HCT116 (cell line): ENCODE data around the gene ZC3H15. TPM values are rescaled to one million over a fixed set of nuclear protein-coding genes. Genes with fewer than 3 reads are reported as not detected.

Source experiments
- ATAC-seq: fragments of 200-7000 bp; cut with Tn5 transposase; 2 replicates; pipeline ENCODE4 v1.9.1; 2020; ENCODE audit warnings: mild to moderate bottlenecking, moderate library complexity
- BruUV-seq: library from RNA; stranded (reverse); fragments of 400-500 nt; replicated peaks from 2 replicates; lab custom pipeline; 2021; lab: Mats Ljungman, UMichigan
- CTCF ChIA-PET: fragments of 300-600 bp; sonication (Branson Sonifier 250); formaldehyde crosslinking; loops from one replicate; lab custom pipeline; 2021; ENCODE audit warnings: antibody characterized with exemption; lab: Charles Lee
- POLR2A ChIA-PET: fragments of 300-600, 350-600 bp; sonication (Branson Sonifier 250); formaldehyde crosslinking; loops from one replicate; lab custom pipeline; 2021; ENCODE audit warnings: antibody characterized with exemption; lab: Charles Lee
- RAD21 ChIA-PET, 2 experiments: fragments of 300-600 bp; sonication (Branson Sonifier 250); formaldehyde crosslinking; loops; one replicate each; lab custom pipeline; 2023; ENCODE audit warnings: low total read pairs in 2 of 2; ENCODE audit not compliant: uncharacterized antibody in 2 of 2, unreplicated experiment in 2 of 2, low non-redundant PET in 1 of 2; lab: Charles Lee
- DNase-seq: peaks from one replicate; pipeline ENCODE4 v3.0.0-alpha.2; 2010; ENCODE audit warnings: low read depth, low spot score
- H2AFZ ChIP-seq: fragments of 200-600 bp; shearing (Covaris generic), sonication (generic); 2 replicates; pipeline ENCODE4 v1.6.1; 2017; ENCODE audit warnings: low read depth, mixed run types, mixed read lengths, antibody characterized with exemption, low read length; ENCODE audit not compliant: poor library complexity, severe bottlenecking
- H3K27ac ChIP-seq: 2 replicates; pipeline ENCODE4 v1.5.1; 2012; ENCODE audit warnings: low read depth, low read length
- H3K27me3 ChIP-seq: fragments of 200-600 bp; sonication (generic); 2 replicates; pipeline ENCODE4 v1.6.1; 2016; ENCODE audit warnings: mixed run types, low read length, mixed read lengths; ENCODE audit not compliant: insufficient read depth
- H3K36me3 ChIP-seq, 2 experiments: fragments of 200-500 bp in 1 of 2; fragments of 200-600 bp in 1 of 2; sonication (Bioruptor generic) in 1 of 2; sonication (generic) in 1 of 2; 2 replicates each; pipeline versions ENCODE4 v1.5.1 to v1.6.1; 2014 to 2016; ENCODE audit warnings: low read length in 2 of 2, inconsistent platforms in 1 of 2, mixed read lengths in 1 of 2, mixed run types in 1 of 2; ENCODE audit not compliant: insufficient read depth in 2 of 2, control insufficient read depth in 1 of 2
- H3K4me1 ChIP-seq, 2 experiments: fragments of 200-600 bp in 1 of 2; sonication (generic) in 1 of 2; 2 replicates each; pipeline versions ENCODE4 v1.5.1 to v1.6.1; 2012 to 2017; ENCODE audit warnings: low read length in 2 of 2, inconsistent platforms in 1 of 2, mild to moderate bottlenecking in 1 of 2, mixed read lengths in 1 of 2, mixed run types in 1 of 2, moderate library complexity in 1 of 2; ENCODE audit not compliant: insufficient read depth in 2 of 2, control insufficient read depth in 1 of 2
- H3K4me2 ChIP-seq: fragments of 200-600 bp; sonication (generic); 2 replicates; pipeline ENCODE4 v1.6.1; 2017; ENCODE audit warnings: mixed run types, low read length, mixed read lengths
- H3K4me3 ChIP-seq, 2 experiments: fragments of 200-600 bp in 1 of 2; sonication (generic) in 1 of 2; replicated peaks in 1 of 2; 2 replicates each; pipeline ENCODE4 v1.5.1; 2011 to 2016; ENCODE audit warnings: low read length in 2 of 2, control low read depth in 1 of 2, low read depth in 1 of 2, mild to moderate bottlenecking in 1 of 2, mixed read lengths in 1 of 2, mixed run types in 1 of 2
- H3K79me2 ChIP-seq: fragments of 200-600 bp; sonication (generic); 2 replicates; pipeline ENCODE4 v1.6.1; 2017; ENCODE audit warnings: mild to moderate bottlenecking, mixed run types, low read length, moderate library complexity, mixed read lengths; ENCODE audit not compliant: insufficient read depth
- H3K9ac ChIP-seq: fragments of 200-600 bp; sonication (generic); 2 replicates; pipeline ENCODE4 v1.6.1; 2016; ENCODE audit warnings: low read length, mixed read lengths
- H3K9me2 ChIP-seq: fragments of 200-600 bp; sonication (generic), shearing (Covaris generic); 2 replicates; pipeline ENCODE4 v1.6.1; 2017; ENCODE audit warnings: mixed run types, mild to moderate bottlenecking, moderate library complexity; ENCODE audit not compliant: insufficient read depth
- H3K9me3 ChIP-seq, 2 experiments: fragments of 200-500 bp in 1 of 2; fragments of 200-600 bp in 1 of 2; sonication (Bioruptor generic) in 1 of 2; sonication (generic) in 1 of 2; 2 replicates each; pipeline ENCODE4 v1.6.1; 2014 to 2017; ENCODE audit warnings: low read length in 2 of 2, mixed read lengths in 2 of 2, inconsistent platforms in 1 of 2, low read depth in 1 of 2, mild to moderate bottlenecking in 1 of 2, mixed run types in 1 of 2, moderate library complexity in 1 of 2; ENCODE audit not compliant: control insufficient read depth in 1 of 2, insufficient read depth in 1 of 2
- H4K20me1 ChIP-seq: fragments of 200-600 bp; sonication (generic), shearing (Covaris generic); 2 replicates; pipeline ENCODE4 v1.6.1; 2017; ENCODE audit warnings: mixed run types, mild to moderate bottlenecking, moderate library complexity; ENCODE audit not compliant: insufficient read depth
- ATF3 ChIP-seq: IDR thresholded peaks from 2 replicates; pipeline ENCODE4 v1.6.1; 2012
- CBX3 ChIP-seq: IDR thresholded peaks from 2 replicates; pipeline ENCODE4 v1.6.1; 2012; ENCODE audit warnings: low read depth
- CEBPB ChIP-seq: IDR thresholded peaks from 2 replicates; pipeline ENCODE4 v1.6.1; 2012; ENCODE audit warnings: low read depth
- CTCF ChIP-seq, 3 experiments: fragments of 200-600 bp in 1 of 3; sonication (generic) in 1 of 3; IDR thresholded peaks in 2 of 3; conservative IDR thresholded peaks in 1 of 3; 2 replicates each; pipeline ENCODE4 v1.5.1; 2012 to 2017; ENCODE audit warnings: low read depth in 2 of 3, low read length in 2 of 3, antibody characterized with exemption in 1 of 3, borderline replicate concordance in 1 of 3, control low read depth in 1 of 3, mild to moderate bottlenecking in 1 of 3, mixed read lengths in 1 of 3, mixed run types in 1 of 3, moderate library complexity in 1 of 3; ENCODE audit not compliant: insufficient read depth in 1 of 3
- ELF1 ChIP-seq: IDR thresholded peaks from 2 replicates; pipeline ENCODE4 v1.6.1; 2012; ENCODE audit warnings: low read depth, borderline replicate concordance
- EZH2phosphoT487 ChIP-seq: fragments of 200-600 bp; IDR thresholded peaks from 2 replicates; pipeline ENCODE4 v1.6.1; 2018; ENCODE audit warnings: antibody characterized with exemption, borderline replicate concordance
- FOSL1 ChIP-seq: IDR thresholded peaks from 2 replicates; pipeline ENCODE4 v1.6.1; 2012; ENCODE audit warnings: low read depth
- JUND ChIP-seq: IDR thresholded peaks from 2 replicates; pipeline ENCODE4 v1.6.1; 2012
- MAX ChIP-seq: IDR thresholded peaks from 2 replicates; pipeline ENCODE4 v1.6.1; 2012
- POLR2A ChIP-seq: IDR thresholded peaks from 2 replicates; pipeline ENCODE4 v1.7.0; 2011; ENCODE audit warnings: borderline replicate concordance; ENCODE audit not compliant: insufficient read depth, insufficient read length; ENCODE audit errors: extremely low read depth
- RAD21 ChIP-seq: IDR thresholded peaks from 2 replicates; pipeline ENCODE4 v1.6.1; 2012; ENCODE audit warnings: low read depth, mild to moderate bottlenecking
- SIN3A ChIP-seq: IDR thresholded peaks from 2 replicates; pipeline ENCODE4 v1.6.1; 2012; ENCODE audit warnings: low read depth
- SP1 ChIP-seq: IDR thresholded peaks from 2 replicates; pipeline ENCODE4 v1.6.1; 2012; ENCODE audit warnings: low read depth
- TCF7L2 ChIP-seq: IDR thresholded peaks from 2 replicates; pipeline ENCODE4 v1.7.0; 2011; ENCODE audit warnings: borderline replicate concordance, inconsistent platforms; ENCODE audit not compliant: insufficient read depth, insufficient read length; ENCODE audit errors: extremely low read depth
- YY1 ChIP-seq: IDR thresholded peaks from 2 replicates; pipeline ENCODE4 v1.6.1; 2011; ENCODE audit warnings: low read length, low read depth, moderate library complexity, mild to moderate bottlenecking; ENCODE audit not compliant: insufficient replicate concordance; ENCODE audit errors: extremely low read depth
- ZBTB33 ChIP-seq: IDR thresholded peaks from 2 replicates; pipeline ENCODE4 v1.6.1; 2011; ENCODE audit warnings: mild to moderate bottlenecking, low read length, moderate library complexity; ENCODE audit not compliant: insufficient replicate concordance; ENCODE audit errors: extremely low read depth
- ZNF274 ChIP-seq: fragments of 200-500 bp; sonication (Bioruptor generic); IDR thresholded peaks from 2 replicates; pipeline ENCODE4 v1.6.1; 2014; ENCODE audit warnings: mild to moderate bottlenecking, low read depth, low read length, inconsistent platforms
- intact Hi-C: fragments of 100-400 bp; cut with micrococcal nuclease; formaldehyde crosslinking; loops from 2 replicates; pipeline ENCODE4 v1.10.0; 2022
- total RNA-seq: library from RNA; stranded (reverse); gene quantifications from one replicate; pipeline ENCODE4 v1.2.1, GENCODE V29; 2021; ENCODE audit not compliant: unreplicated experiment

The ZC3H15 gene
- total RNA-seq, 1 experiment from 2014 or later = 75.2 TPM

- no peak overlapping the region for H3K4me2 ChIP-seq
- peaks cover 21% of the 10 kb centered on the region; the same call in 1 of the 2 replicates for H4K20me1 ChIP-seq
- no peaks in the 10 kb centered on the region for H3K4me1 ChIP-seq
- POLR2A ChIA-PET = no interaction called here
- no peak overlapping the region for H3K4me3 ChIP-seq
- CTCF ChIA-PET = no interaction called here
- TF ChIP-seq FOSL1 (no peak), MAX (no peak), TCF7L2 (no peak), ELF1 (no peak), SP1 (no peak), ATF3 (no peak), JUND (no peak), POLR2A (no peak)
- intact Hi-C loops = no loop called here
- no peak overlapping the region for H2AFZ ChIP-seq
- no peaks in the 10 kb centered on the region for H3K9me2 ChIP-seq
- no peak overlapping the region for H3K9ac ChIP-seq
- DNase-seq = no peak
- no peak overlapping the region for H3K27ac ChIP-seq
- H3K9me3 ChIP-seq = no peaks in the 10 kb centered on the region
- RAD21 ChIA-PET = no interaction called here
- ATAC-seq = no peak
- H3K27me3 ChIP-seq = no peaks in the 10 kb centered on the region
- H3K79me2 ChIP-seq = peaks cover 92% of the 10 kb centered on the region
- H3K36me3 ChIP-seq = peaks cover 39 to 57% of the 10 kb centered on the region in 2 experiments
- no TSS peak for BruUV-seq
Observed at GRCh38 chr2:186497928-186498327, 11.9 kb downstream of the ZC3H15 start.

GRCh38 chr2:186498834-186499233, 12.8 kb downstream of the ZC3H15 start:
- Histone ChIP-seq H3K4me2 (no peak overlapping the region), H3K27me3 (no peaks in the 10 kb centered on the region), H3K79me2 (peaks cover 83% of the 10 kb centered on the region), H3K27ac (no peak overlapping the region), H3K4me3 (no peak overlapping the region), H4K20me1 (peaks cover 17% of the 10 kb centered on the region; the same call in 1 of the 2 replicates), H3K9ac (no peak overlapping the region), H3K9me3 (no peaks in the 10 kb centered on the region), H3K9me2 (no peaks in the 10 kb centered on the region), H2AFZ (no peak overlapping the region), H3K4me1 (no peaks in the 10 kb centered on the region), H3K36me3 (peaks cover 39 to 60% of the 10 kb centered on the region in 2 experiments)
- no TSS peak for BruUV-seq
- ChIA-PET POLR2A (no interaction called here), CTCF (no interaction called here), RAD21 (no interaction called here)
- ATAC-seq = no peak
- DNase-seq = no peak
- intact Hi-C loops = no loop called here
- TF ChIP-seq FOSL1 = no peak
- TF ChIP-seq CEBPB = no peak
- TF ChIP-seq SP1 = no peak
- TF ChIP-seq MAX = no peak
- TF ChIP-seq CTCF (IDR thresholded peaks at IDR 0.05 in 2 of 3, conservative IDR thresholded peaks at IDR 0.05 in 1 of 3; ENCODE audit: borderline replicate concordance in 1 of 3, insufficient read depth in 1 of 3, low read depth in 2 of 3, low read length in 2 of 3) = no peak
- no peak for TF ChIP-seq ZNF274
- TF ChIP-seq CBX3 = no peak
- TF ChIP-seq YY1 = no peak
- TF ChIP-seq ZBTB33 = no peak
- no peak for TF ChIP-seq SIN3A
- no peak for TF ChIP-seq POLR2A
- no peak for TF ChIP-seq EZH2phosphoT487
- no peak for TF ChIP-seq ELF1
- TF ChIP-seq RAD21 = no peak
